ENCODE data around the gene NFATC2IP. TPM values are rescaled to one million over a fixed set of nuclear protein-coding genes. Genes with fewer than 3 reads are reported as not detected.

NFATC2IP gene
- total and polyA plus RNA-seq, 2 of the 13 experiments (the other 11 are each of a cell fraction or from before 2014, with no cell fraction given), result 32.1 to 48.5 TPM

- TF ChIP-seq ZNF441 (CRISPR knock-in tag; IDR thresholded peaks at IDR 0.05; ENCODE audit: borderline replicate concordance) (no peak), HNRNPH1 (optimal IDR thresholded peaks at IDR 0.05; ENCODE audit: low read depth, low read length) (no peak), ZBTB43 (CRISPR knock-in tag; conservative IDR thresholded peaks at IDR 0.05) (peak; percentile 73; the same call in 1 of the 2 replicates), MZF1 (CRISPR knock-in tag; IDR thresholded peaks at IDR 0.05; ENCODE audit: borderline replicate concordance) (no peak), KAT2B (IDR thresholded peaks at IDR 0.05; ENCODE audit: borderline replicate concordance, low read depth, low read length) (no peak), MAX (IDR thresholded peaks at IDR 0.05) (no peak; the same call in 1 of the 2 replicates), SRY (CRISPR knock-in tag; IDR thresholded peaks at IDR 0.05) (no peak), ZBTB7B (CRISPR knock-in tag; IDR thresholded peaks at IDR 0.05) (peak; percentile 63; the same call in 1 of the 2 replicates), HMGA1 (CRISPR knock-in tag; conservative IDR thresholded peaks at IDR 0.05) (no peak), SAP130 (CRISPR knock-in tag; IDR thresholded peaks at IDR 0.05; ENCODE audit: low read depth) (peak; percentile 79), NRL (CRISPR knock-in tag; IDR thresholded peaks at IDR 0.05; ENCODE audit: borderline replicate concordance) (no peak), RBM39 (IDR thresholded peaks at IDR 0.05; ENCODE audit: low read depth, low read length, poor library complexity, severe bottlenecking) (no peak), TRIM22 (IDR thresholded peaks at IDR 0.05) (no peak), TP53 (CRISPR knock-in tag; conservative IDR thresholded peaks at IDR 0.05) (no peak), PAWR (CRISPR knock-in tag; IDR thresholded peaks at IDR 0.05; ENCODE audit: borderline replicate concordance) (no peak), MEF2D (CRISPR knock-in tag; IDR thresholded peaks at IDR 0.05) (no peak), TAF1 (CRISPR knock-in tag; IDR thresholded peaks at IDR 0.05) (no peak), CBFB (CRISPR knock-in tag; IDR thresholded peaks at IDR 0.05) (no peak), RARG (CRISPR knock-in tag; IDR thresholded peaks at IDR 0.05; ENCODE audit: low read depth) (no peak), POLR2A (IDR thresholded peaks at IDR 0.05; ENCODE audit: insufficient read depth in 1 of 2, low read depth in 2 of 2, low read length in 2 of 2) (peak; percentile 45 to 52; a peak in 3 of 4 replicates), ZNF549 (CRISPR knock-in tag; IDR thresholded peaks at IDR 0.05) (no peak), PAF1 (CRISPR knock-in tag; IDR thresholded peaks at IDR 0.05) (no peak), SYNCRIP (IDR thresholded peaks at IDR 0.05; ENCODE audit: insufficient read depth, low read depth, low read length) (no peak), CEBPB (IDR thresholded peaks at IDR 0.05; ENCODE audit: borderline replicate concordance, low read depth, low read length) (no peak), CBX2 (IDR thresholded peaks at IDR 0.05; ENCODE audit: low read depth, low read length) (no peak), CBX2 (CRISPR knock-in tag; IDR thresholded peaks at IDR 0.05; ENCODE audit: low read depth) (no peak), TOE1 (CRISPR knock-in tag; IDR thresholded peaks at IDR 0.05) (no peak), ZNF24 (IDR thresholded peaks at IDR 0.05) (no peak)
- TF ChIP-seq, protein P1, sequence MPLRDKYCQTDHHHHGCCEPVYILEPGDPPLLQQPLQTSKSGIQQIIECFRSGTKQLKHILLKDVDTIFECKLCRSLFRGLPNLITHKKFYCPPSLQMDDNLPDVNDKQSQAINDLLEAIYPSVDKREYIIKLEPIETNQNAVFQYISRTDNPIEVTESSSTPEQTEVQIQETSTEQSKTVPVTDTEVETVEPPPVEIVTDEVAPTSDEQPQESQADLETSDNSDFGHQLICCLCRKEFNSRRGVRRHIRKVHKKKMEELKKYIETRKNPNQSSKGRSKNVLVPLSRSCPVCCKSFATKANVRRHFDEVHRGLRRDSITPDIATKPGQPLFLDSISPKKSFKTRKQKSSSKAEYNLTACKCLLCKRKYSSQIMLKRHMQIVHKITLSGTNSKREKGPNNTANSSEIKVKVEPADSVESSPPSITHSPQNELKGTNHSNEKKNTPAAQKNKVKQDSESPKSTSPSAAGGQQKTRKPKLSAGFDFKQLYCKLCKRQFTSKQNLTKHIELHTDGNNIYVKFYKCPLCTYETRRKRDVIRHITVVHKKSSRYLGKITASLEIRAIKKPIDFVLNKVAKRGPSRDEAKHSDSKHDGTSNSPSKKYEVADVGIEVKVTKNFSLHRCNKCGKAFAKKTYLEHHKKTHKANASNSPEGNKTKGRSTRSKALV (CRISPR knock-in tag; IDR thresholded peaks at IDR 0.05), result no peak
Measured at GRCh38 chr16:28923652-28924398, 26.9 kb upstream of the NFATC2IP start (continued).

Measured in HepG2 (cell line).